DMS53 treated with DMSO at 0.1 percent for 48 hours (cell line): ENCODE measurements around the gene LCK.

Source experiments
- DNase-seq: peaks from one replicate; lab custom pipeline; 2025; ENCODE audit not compliant: unreplicated experiment; lab: John Stamatoyannopoulos, UW

The LCK gene

GRCh38 chr1:32318127-32318869 lies 67.2 kb downstream of the LCK start:
- DNase-seq: no peak

DNA sequence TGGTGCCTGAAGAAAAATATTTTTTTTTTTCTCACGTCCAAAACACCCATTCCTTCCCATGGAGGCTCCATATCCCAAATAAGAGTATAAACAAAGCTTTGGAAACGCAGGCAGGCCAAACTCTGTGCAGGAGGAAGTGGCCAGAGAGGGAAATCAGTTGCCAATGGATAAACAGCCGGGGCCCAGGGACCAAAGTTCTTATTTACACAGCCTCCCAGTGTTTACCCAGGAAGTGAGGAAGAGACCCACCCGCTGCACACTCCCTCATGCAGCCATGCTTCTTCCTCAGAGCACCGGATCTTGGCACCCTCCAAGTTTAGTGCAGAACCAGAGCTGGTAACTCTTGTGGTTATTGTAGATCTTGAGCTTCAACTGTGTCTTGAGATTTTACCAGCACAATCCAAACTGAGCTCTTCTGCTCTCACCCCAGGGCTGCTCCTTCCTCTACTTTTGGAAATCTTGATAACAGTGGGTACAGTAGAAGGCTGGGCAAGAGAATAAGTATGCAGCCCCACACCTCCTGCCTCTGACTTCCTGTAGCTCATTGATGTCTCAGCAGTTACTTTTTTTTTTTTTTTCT lies 70.7 kb downstream of the LCK start:
- DNase-seq: peak; percentile 83

- DNase-seq: no peak
These were observed 76.1 kb downstream of the LCK start for GRCh38 chr1:32327204-32327603.

DNA sequence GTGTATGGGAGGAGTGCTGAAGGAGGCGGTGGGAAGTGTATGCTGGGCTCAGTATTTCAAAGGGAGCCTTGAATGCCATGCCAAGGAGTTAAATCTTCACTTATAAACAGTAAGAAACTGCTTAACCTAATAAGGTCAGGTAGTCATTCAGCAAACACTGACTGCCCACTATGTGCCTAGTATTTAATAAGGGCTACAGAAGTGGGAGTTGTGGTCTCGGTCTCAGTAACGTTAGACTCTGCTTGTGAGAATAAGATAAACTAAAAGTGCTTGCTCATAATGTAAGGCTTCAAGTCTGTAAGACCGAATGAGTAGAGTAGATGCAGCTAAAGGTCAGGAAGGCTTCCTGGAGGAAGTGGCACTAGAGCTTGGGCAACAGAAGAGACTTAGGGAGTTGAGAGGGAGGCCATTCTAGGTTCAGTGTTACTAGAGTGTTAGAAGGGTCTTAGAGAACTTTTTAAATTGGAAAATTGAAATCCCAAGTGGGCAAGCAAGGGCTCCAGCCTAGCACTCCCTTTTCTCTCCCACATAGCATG lies 78.9 kb downstream of the LCK start:
- no peak for DNase-seq

DNA sequence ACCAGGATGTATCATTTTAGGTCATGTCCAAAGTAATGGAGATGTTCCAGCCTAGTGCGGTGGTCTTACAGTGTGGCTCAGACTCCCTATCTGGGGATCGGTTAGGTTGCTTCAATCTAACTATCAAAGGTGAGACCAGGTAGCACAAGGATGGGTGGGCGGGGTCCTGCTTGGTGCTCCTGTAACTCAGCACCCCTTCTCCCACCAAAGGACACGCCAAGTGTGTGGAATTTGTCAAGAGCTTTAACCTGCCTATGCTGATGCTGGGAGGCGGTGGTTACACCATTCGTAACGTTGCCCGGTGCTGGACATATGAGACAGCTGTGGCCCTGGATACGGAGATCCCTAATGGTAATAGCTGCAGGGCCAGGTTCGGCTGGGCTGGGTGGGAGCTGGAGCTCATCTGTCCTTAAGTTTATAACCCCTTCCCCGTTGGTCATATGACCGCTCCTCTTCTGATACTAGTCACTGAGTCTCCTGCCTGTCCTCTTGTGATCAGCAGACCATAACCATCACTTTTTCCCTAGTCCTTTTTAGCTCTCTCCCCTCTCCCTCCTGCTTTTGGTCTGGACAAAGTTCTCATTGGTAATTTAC lies 79.6 kb downstream of the LCK start:
- DNase-seq: no peak

GRCh38 chr1:32331549-32331948 lies 80.5 kb downstream of the LCK start:
- DNase-seq: no peak

DNA sequence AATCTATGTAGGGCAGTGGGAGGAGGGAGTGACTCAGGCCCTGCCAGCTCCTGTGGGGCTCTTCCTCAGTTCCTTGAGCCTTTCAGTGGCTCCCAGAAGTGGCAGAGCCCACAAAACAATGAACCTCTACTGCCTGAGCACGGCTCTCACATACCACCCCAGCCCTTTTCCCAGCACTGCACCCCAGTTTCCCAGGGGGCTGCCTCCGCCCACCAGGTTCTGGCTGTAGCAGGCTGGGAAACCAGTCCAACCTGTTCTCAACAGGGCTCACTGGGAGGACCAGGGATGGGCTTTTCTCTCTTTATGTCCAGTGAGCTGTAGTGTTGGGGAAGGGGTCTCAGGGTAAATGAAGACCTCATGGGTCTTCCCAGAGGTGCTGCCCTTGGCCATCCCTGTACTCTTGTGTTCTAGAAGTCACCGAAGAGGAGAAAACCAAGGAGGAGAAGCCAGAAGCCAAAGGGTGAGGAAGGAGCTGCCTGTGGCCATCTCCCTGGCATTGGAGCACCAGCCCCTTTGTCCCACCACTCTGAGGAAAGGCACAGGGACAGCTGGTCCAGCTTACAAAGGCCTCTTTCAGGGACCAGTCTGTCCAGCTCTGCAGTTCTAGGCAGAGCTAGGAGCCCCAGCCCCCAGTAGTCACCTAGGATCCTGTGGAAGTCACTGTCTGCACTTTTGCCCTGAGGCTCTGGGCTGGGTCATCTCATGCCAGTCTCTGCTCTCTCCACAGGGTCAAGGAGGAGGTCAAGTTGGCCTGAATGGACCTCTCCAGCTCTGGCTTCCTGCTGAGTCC lies 81.4 kb downstream of the LCK start:
- peak; percentile 58 for DNase-seq

- DNase-seq: no peak
These were observed 82.3 kb downstream of the LCK start for GRCh38 chr1:32333251-32333963.

DNA sequence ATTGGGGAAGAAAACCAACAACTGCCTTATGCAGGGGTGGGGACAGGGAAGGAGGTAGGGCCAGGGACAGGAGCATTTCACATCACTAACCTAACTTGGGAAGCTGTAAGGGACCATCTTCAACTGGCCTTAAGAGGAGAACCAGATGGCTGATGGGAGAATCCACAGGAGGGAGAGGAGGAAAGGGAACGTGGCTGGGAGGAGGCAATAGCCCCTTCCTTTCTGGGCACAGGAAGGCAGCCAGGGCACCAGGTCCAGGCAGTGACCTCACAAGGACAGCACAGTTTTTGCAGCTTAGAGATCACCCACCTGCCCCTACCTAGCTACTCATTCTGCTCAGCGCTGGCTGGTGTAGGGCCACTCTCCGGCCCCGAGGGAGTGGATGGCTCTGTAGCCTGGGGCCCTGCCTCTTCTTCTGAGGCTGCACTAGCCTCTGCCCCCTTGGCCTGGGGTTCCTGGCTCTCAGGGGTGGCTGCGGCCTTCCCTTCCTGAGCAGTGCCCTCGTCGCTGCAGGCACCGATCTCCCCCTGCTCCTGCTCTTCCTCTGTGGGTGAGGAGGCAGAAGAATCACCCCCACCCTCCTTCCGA lies 83.3 kb downstream of the LCK start:
- no peak for DNase-seq

- peak; percentile 17 for DNase-seq
These were observed 83.9 kb downstream of the LCK start for GRCh38 chr1:32334864-32335534.

- DNase-seq: no peak
These were observed 84.4 kb downstream of the LCK start for GRCh38 chr1:32335535-32335789.
